Kidney glomerular epithelial cell (primary cell): ENCODE measurements around the gene GCAT.

Experiments
- DNase-seq: peaks from one replicate; lab custom pipeline; 2025; lab: John Stamatoyannopoulos, UW

GCAT gene

GRCh38 chr22:37809672-37810333 lies 2.1 kb downstream of the GCAT start:
- no peak for DNase-seq

GRCh38 chr22:37811867-37812266 lies 4.1 kb downstream of the GCAT start:
- no peak for DNase-seq

GRCh38 chr22:37812869-37813678 lies 5.3 kb downstream of the GCAT start:
- DNase-seq = no peak

- no peak for DNase-seq
Observed at GRCh38 chr22:37815593-37815992, 7.9 kb downstream of the GCAT start.

GRCh38 chr22:37816543-37817180 lies 8.9 kb downstream of the GCAT start:
- DNase-seq = no peak

- peak; percentile 53 for DNase-seq
Observed at GRCh38 chr22:37817705-37818408, 10.1 kb downstream of the GCAT start.

GRCh38 chr22:37818409-37819104 lies 10.8 kb downstream of the GCAT start:
- DNase-seq = no peak

- DNase-seq = no peak
Observed at GRCh38 chr22:37819105-37819433, 11.3 kb downstream of the GCAT start.

- DNase-seq = no peak
Observed at GRCh38 chr22:37820350-37820749, 12.6 kb downstream of the GCAT start.

- no peak for DNase-seq
Observed at GRCh38 chr22:37822079-37822833, 14.5 kb downstream of the GCAT start.

- no peak for DNase-seq
Observed at GRCh38 chr22:37823134-37823985, 15.6 kb downstream of the GCAT start, which contains the start of gene GALR3. TSS of gene GALR3 (plus strand) at chr22:37823382. CDS start at chr22:37823407, 25 bp downstream.

GRCh38 chr22:37824674-37825641 lies 17.2 kb downstream of the GCAT start:
- DNase-seq = no peak

- DNase-seq = no peak
Observed at GRCh38 chr22:37827056-37827455, 19.3 kb downstream of the GCAT start.

- no peak for DNase-seq
Observed at GRCh38 chr22:37830093-37830842, 22.5 kb downstream of the GCAT start.

GRCh38 chr22:37831472-37831871 lies 23.7 kb downstream of the GCAT start:
- DNase-seq = no peak

GRCh38 chr22:37832022-37832857 lies 24.5 kb downstream of the GCAT start:
- no peak for DNase-seq
